BJ (cell line): ENCODE results near the gene WDR91. TPM values are rescaled to one million over a fixed set of nuclear protein-coding genes. Genes with fewer than 3 reads are reported as not detected.

Experiments used
- CTCF ChIA-PET: fragments of 350-600 bp; formaldehyde crosslinking; extraction: SDS; loops from one replicate; lab custom pipeline; 2021; ENCODE audit warnings: antibody characterized with exemption, inconsistent platforms; lab: Yijun Ruan, JAX
- POLR2A ChIA-PET: fragments of 300-600 bp; sonication (Branson Sonifier 250); formaldehyde crosslinking; extraction: SDS; loops from one replicate; lab custom pipeline; 2021; ENCODE audit warnings: antibody characterized with exemption; lab: Charles Lee
- DNase-seq: peaks from one replicate; pipeline ENCODE4 v3.0.0-alpha.2; 2011; ENCODE audit warnings: low read depth
- H3K27me3 ChIP-seq: 2 replicates; pipeline ENCODE4 v1.6.0; 2011; ENCODE audit warnings: low read length; ENCODE audit not compliant: control insufficient read depth, insufficient read depth
- H3K36me3 ChIP-seq: 2 replicates; pipeline ENCODE4 v1.5.1; 2011; ENCODE audit warnings: low read length; ENCODE audit not compliant: control insufficient read depth, insufficient read depth
- H3K4me3 ChIP-seq: 2 replicates; pipeline ENCODE4 v1.5.1; 2011; ENCODE audit warnings: low read depth, mild to moderate bottlenecking, control low read depth, low read length
- polyA plus RNA-seq: library from polyadenylated mRNA; depleted of rRNA; stranded (reverse); fragments of >200 nt; gene quantifications from 2 replicates; pipeline ENCODE4 v1.2.3, GENCODE V29; 2011; rRNA removed
- small RNA-seq: library from RNA; depleted of rRNA; stranded (forward); fragments of <200 nt; gene quantifications from one replicate; pipeline ENCODE3, GENCODE V24; 2012; ENCODE audit warnings: low replicate concordance, low read depth; ENCODE audit not compliant: insufficient read length
- TF ChIP-seq, protein P1 (sequence below): IDR thresholded peaks from 2 replicates; pipeline ENCODE4 v1.5.1; 2011; ENCODE audit warnings: low read depth, mild to moderate bottlenecking, control low read depth, inconsistent platforms, low read length, moderate library complexity; ENCODE audit not compliant: insufficient read depth

The WDR91 gene
- polyA plus RNA-seq, 1 experiment = 14.2 TPM

GRCh38 chr7:135143885-135144668 lies 67.2 kb downstream of the WDR91 start:
- H3K36me3 ChIP-seq = no peaks in the 10 kb centered on the region
- no peak for DNase-seq
- TF ChIP-seq, protein P1, sequence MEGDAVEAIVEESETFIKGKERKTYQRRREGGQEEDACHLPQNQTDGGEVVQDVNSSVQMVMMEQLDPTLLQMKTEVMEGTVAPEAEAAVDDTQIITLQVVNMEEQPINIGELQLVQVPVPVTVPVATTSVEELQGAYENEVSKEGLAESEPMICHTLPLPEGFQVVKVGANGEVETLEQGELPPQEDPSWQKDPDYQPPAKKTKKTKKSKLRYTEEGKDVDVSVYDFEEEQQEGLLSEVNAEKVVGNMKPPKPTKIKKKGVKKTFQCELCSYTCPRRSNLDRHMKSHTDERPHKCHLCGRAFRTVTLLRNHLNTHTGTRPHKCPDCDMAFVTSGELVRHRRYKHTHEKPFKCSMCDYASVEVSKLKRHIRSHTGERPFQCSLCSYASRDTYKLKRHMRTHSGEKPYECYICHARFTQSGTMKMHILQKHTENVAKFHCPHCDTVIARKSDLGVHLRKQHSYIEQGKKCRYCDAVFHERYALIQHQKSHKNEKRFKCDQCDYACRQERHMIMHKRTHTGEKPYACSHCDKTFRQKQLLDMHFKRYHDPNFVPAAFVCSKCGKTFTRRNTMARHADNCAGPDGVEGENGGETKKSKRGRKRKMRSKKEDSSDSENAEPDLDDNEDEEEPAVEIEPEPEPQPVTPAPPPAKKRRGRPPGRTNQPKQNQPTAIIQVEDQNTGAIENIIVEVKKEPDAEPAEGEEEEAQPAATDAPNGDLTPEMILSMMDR = no peak
- H3K27me3 ChIP-seq = no peaks in the 10 kb centered on the region
- CTCF ChIA-PET = no interaction called here
- POLR2A ChIA-PET = no interaction called here
- H3K4me3 ChIP-seq = no peak overlapping the region

Small RNA genes within 50 kb of the gene (small RNA-seq; reads per million reads assigned to genes)
- 0.84 reads per million for gene MIR6509

Other genes with a start within 250 kb of the WDR91 start
- 0.32 and 0.80 TPM in 2 replicates for gene AGBL3, start 225.0 kb downstream of the WDR91 start, polyA plus RNA-seq
- 4.1 and 5.5 TPM in 2 replicates for gene TMEM140, start 63.5 kb downstream of the WDR91 start, polyA plus RNA-seq
- 35.4 and 39.4 TPM in 2 replicates for gene CYREN, start 40.8 kb downstream of the WDR91 start, polyA plus RNA-seq
- gene STRA8, start 22.3 kb upstream of the WDR91 start, polyA plus RNA-seq = not detected in 2 replicates